HEK293 (cell line): ENCODE data around the gene BAX.

Experiments used
- CTCF ChIA-PET: fragments of 350-600 bp; formaldehyde crosslinking; extraction: SDS; loops from one replicate; lab custom pipeline; 2021; ENCODE audit warnings: antibody characterized with exemption; lab: Yijun Ruan, JAX
- POLR2A ChIA-PET: fragments of 300-600 bp; formaldehyde crosslinking; extraction: SDS; loops from one replicate; lab custom pipeline; 2020; ENCODE audit warnings: antibody characterized with exemption, inconsistent platforms; lab: Yijun Ruan, JAX
- H3K27ac ChIP-seq: fragments of 200-500 bp; sonication (Bioruptor generic); 2 replicates; pipeline ENCODE4 v1.5.1; 2014; ENCODE audit warnings: low read depth, low read length, control low read depth, inconsistent platforms; ENCODE audit errors: extremely low read depth
- H3K36me3 ChIP-seq, 2 experiments: fragments of 200-500 bp in 1 of 2; sonication (Bioruptor generic) in 1 of 2; 1 replicate in 1 of 2; 2 replicates in 1 of 2; pipeline ENCODE4 v1.5.1; 2014 to 2017; ENCODE audit warnings: inconsistent platforms in 2 of 2, low read length in 2 of 2; ENCODE audit not compliant: control insufficient read depth in 2 of 2, insufficient read depth in 1 of 2
- H3K4me1 ChIP-seq: fragments of 200-500 bp; sonication (Bioruptor generic); 2 replicates; pipeline ENCODE4 v1.5.1; 2014; ENCODE audit warnings: mild to moderate bottlenecking, low read length, inconsistent platforms; ENCODE audit not compliant: control insufficient read depth, insufficient read depth
- H3K4me3 ChIP-seq: 2 replicates; pipeline ENCODE4 v1.5.1; 2011; ENCODE audit warnings: low read depth, mild to moderate bottlenecking, control low read depth, low read length, moderate library complexity
- H3K9me3 ChIP-seq: fragments of 200-500 bp; sonication (Bioruptor generic); 2 replicates; pipeline ENCODE4 v1.5.1; 2014; ENCODE audit warnings: low read depth, low read length, inconsistent platforms; ENCODE audit not compliant: control insufficient read depth, insufficient read depth
- BCL11A ChIP-seq: fragments of 450-650 bp; formaldehyde crosslinking; IDR thresholded peaks from 2 replicates; pipeline ENCODE4 v1.5.1; 2016; ENCODE audit warnings: low read depth, missing biosample characterization, missing genetic modification characterization
- BCL11B ChIP-seq: fragments of 450-650 bp; formaldehyde crosslinking; IDR thresholded peaks from 2 replicates; pipeline ENCODE4 v1.5.1; 2016; ENCODE audit warnings: low read depth, missing biosample characterization, missing genetic modification characterization
- HOXD13 ChIP-seq: sonication (generic); formaldehyde crosslinking; IDR thresholded peaks from 2 replicates; pipeline ENCODE4 v1.8.0; 2022; ENCODE audit warnings: missing genetic modification reagents, borderline replicate concordance
- KLF9 ChIP-seq: fragments of 450-650 bp; formaldehyde crosslinking; IDR thresholded peaks from 2 replicates; pipeline ENCODE4 v1.5.1; 2016; ENCODE audit warnings: missing biosample characterization, missing genetic modification characterization, low read depth
- ZBTB8A ChIP-seq: fragments of 450-650 bp; formaldehyde crosslinking; IDR thresholded peaks from 2 replicates; pipeline ENCODE4 v1.5.1; 2016; ENCODE audit warnings: missing biosample characterization, missing genetic modification characterization
- ZFHX2 ChIP-seq: fragments of 450-650 bp; formaldehyde crosslinking; conservative IDR thresholded peaks from 2 replicates; pipeline ENCODE4 v1.5.1; 2016; ENCODE audit warnings: missing biosample characterization, missing genetic modification characterization
- ZNF140 ChIP-seq: fragments of 450-650 bp; formaldehyde crosslinking; IDR thresholded peaks from 2 replicates; pipeline ENCODE4 v1.5.1; 2016; ENCODE audit warnings: missing biosample characterization, missing genetic modification characterization
- ZNF266 ChIP-seq: fragments of 450-650 bp; formaldehyde crosslinking; IDR thresholded peaks from 2 replicates; pipeline ENCODE4 v1.5.1; 2016; ENCODE audit warnings: missing biosample characterization, missing genetic modification characterization, low read depth
- ZNF354C ChIP-seq: fragments of 450-650 bp; formaldehyde crosslinking; IDR thresholded peaks from 2 replicates; pipeline ENCODE4 v1.5.1; 2016; ENCODE audit warnings: missing biosample characterization, missing genetic modification characterization, low read depth, borderline replicate concordance
- ZNF514 ChIP-seq: fragments of 450-650 bp; formaldehyde crosslinking; IDR thresholded peaks from 2 replicates; pipeline ENCODE4 v1.5.1; 2016; ENCODE audit warnings: missing biosample characterization, missing genetic modification characterization
- ZNF560 ChIP-seq: fragments of 450-650 bp; formaldehyde crosslinking; IDR thresholded peaks from 2 replicates; pipeline ENCODE4 v1.5.1; 2017; ENCODE audit warnings: missing biosample characterization, missing genetic modification characterization, borderline replicate concordance
- ZNF561 ChIP-seq: fragments of 450-650 bp; IDR thresholded peaks from 2 replicates; pipeline ENCODE4 v1.5.1; 2018; ENCODE audit warnings: missing biosample characterization, missing genetic modification characterization, borderline replicate concordance
- ZNF623 ChIP-seq: fragments of 450-650 bp; formaldehyde crosslinking; IDR thresholded peaks from 2 replicates; pipeline ENCODE4 v1.5.1; 2016; ENCODE audit warnings: missing biosample characterization, missing genetic modification characterization
- ZNF629 ChIP-seq: fragments of 450-650 bp; formaldehyde crosslinking; IDR thresholded peaks from 2 replicates; pipeline ENCODE4 v1.5.1; 2017; ENCODE audit warnings: missing biosample characterization, missing genetic modification characterization
- ZNF645 ChIP-seq: fragments of 450-650 bp; formaldehyde crosslinking; IDR thresholded peaks from 2 replicates; pipeline ENCODE4; 2016; ENCODE audit warnings: missing biosample characterization, missing genetic modification characterization
- ZSCAN5A ChIP-seq: fragments of 450-650 bp; formaldehyde crosslinking; IDR thresholded peaks from 2 replicates; pipeline ENCODE4 v1.5.1; 2016; ENCODE audit warnings: missing biosample characterization, missing genetic modification characterization

BAX gene

GRCh38 chr19:48919271-48919670 is 35.4 kb upstream of the BAX start (continued):
- TF ChIP-seq ZNF354C (tag by site-specific recombination) (0 out of 2 replicates have a peak, but pooled peaks have one; percentile 57), ZNF560 (tag by site-specific recombination) (peak; percentile 52; the same call in 1 of the 2 replicates), ZBTB8A (tag by site-specific recombination) (peak; percentile 44; the same call in 1 of the 2 replicates), ZNF140 (peak; percentile 54; the same call in 1 of the 2 replicates), ZNF266 (tag by site-specific recombination) (peak; percentile 66; the same call in 1 of the 2 replicates)

- CTCF ChIA-PET, result interaction anchor here (0.6 kb wide), 1 partner anchor 53 kb away, joined by 3 read pairs; no protein-coding TSS in a partner anchor
- no peak for TF ChIP-seq ZNF514
- no peak for TF ChIP-seq ZNF266 (tag by site-specific recombination)
- TF ChIP-seq ZFHX2 (tag by site-specific recombination), result 0 out of 2 replicates have a peak, but pooled peaks have one; percentile 20
- TF ChIP-seq ZNF629 (tag by site-specific recombination), result no peak
- no peak for TF ChIP-seq KLF9 (tag by site-specific recombination)
- no peaks in the 10 kb centered on the region for H3K9me3 ChIP-seq
- H3K4me1 ChIP-seq, result no peaks in the 10 kb centered on the region
- POLR2A ChIA-PET, result interaction anchor here (0.5 kb wide), 1 partner anchor 76 kb away, joined by 3 read pairs; no protein-coding TSS in a partner anchor
- peaks cover 18 to 42% of the 10 kb centered on the region in 2 experiments; a peak in 2 of 3 replicates for H3K36me3 ChIP-seq
- no peak overlapping the region for H3K27ac ChIP-seq
- H3K4me3 ChIP-seq, result no peak overlapping the region
Measured at GRCh38 chr19:48920949-48921348, 33.7 kb upstream of the BAX start.

GRCh38 chr19:48921721-48922500 is 32.8 kb upstream of the BAX start:
- CTCF ChIA-PET, result no interaction called here
- H3K9me3 ChIP-seq, result no peaks in the 10 kb centered on the region
- H3K36me3 ChIP-seq, result peaks cover 15 to 40% of the 10 kb centered on the region in 2 experiments; a peak in 2 of 3 replicates
- no peak overlapping the region for H3K27ac ChIP-seq
- no peak overlapping the region for H3K4me3 ChIP-seq
- no peaks in the 10 kb centered on the region for H3K4me1 ChIP-seq
- POLR2A ChIA-PET, result interaction anchor here (0.5 to 0.7 kb wide), 3 partner anchors 77 to 1214 kb away, joined by 3 read pairs; no protein-coding TSS in a partner anchor
- TF ChIP-seq BCL11B (tag by site-specific recombination) (no peak), BCL11A (tag by site-specific recombination) (no peak), HOXD13 (CRISPR knock-in tag) (no peak), ZNF623 (tag by site-specific recombination) (no peak), ZNF645 (no peak), ZNF561 (tag by site-specific recombination) (no peak), ZSCAN5A (tag by site-specific recombination) (no peak)
